ENCODE results near the gene TTC39B.
A peak's percentile ranks its signal among the peaks of the same experiment; 100 is the strongest.

The TTC39B gene

DNA sequence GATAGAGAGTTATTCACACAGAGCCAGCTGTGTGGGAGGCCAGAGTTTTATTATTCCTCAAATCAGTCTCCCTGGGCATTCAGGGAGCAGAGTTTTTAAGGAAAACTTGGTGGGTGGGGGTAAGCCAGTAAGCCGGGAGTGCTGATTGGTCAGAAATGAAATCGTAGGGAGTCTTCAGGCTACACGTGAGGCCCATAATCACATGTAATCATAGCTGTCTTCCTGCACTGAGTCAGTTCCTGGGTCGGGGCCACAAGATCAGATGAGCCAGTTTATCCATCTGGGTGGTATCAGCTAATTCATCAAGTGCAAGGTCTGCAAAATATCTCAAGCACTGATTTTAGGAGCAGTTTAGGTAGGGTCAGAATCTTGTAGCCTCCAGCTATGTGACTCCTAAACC, 10.8 kb upstream of the TTC39B start:
- TF ChIP-seq, protein P1, sequence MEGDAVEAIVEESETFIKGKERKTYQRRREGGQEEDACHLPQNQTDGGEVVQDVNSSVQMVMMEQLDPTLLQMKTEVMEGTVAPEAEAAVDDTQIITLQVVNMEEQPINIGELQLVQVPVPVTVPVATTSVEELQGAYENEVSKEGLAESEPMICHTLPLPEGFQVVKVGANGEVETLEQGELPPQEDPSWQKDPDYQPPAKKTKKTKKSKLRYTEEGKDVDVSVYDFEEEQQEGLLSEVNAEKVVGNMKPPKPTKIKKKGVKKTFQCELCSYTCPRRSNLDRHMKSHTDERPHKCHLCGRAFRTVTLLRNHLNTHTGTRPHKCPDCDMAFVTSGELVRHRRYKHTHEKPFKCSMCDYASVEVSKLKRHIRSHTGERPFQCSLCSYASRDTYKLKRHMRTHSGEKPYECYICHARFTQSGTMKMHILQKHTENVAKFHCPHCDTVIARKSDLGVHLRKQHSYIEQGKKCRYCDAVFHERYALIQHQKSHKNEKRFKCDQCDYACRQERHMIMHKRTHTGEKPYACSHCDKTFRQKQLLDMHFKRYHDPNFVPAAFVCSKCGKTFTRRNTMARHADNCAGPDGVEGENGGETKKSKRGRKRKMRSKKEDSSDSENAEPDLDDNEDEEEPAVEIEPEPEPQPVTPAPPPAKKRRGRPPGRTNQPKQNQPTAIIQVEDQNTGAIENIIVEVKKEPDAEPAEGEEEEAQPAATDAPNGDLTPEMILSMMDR (IDR thresholded peaks at IDR 0.05; ENCODE audit: extremely low read depth, insufficient read depth, missing control alignments): no peak
- in situ Hi-C loops (cut with MboI; ENCODE audit: low pct_unique_long_range_greater_than_20kb, low sequenced_read_pairs, unreplicated experiment): no loop called here
- DNase-seq (ENCODE audit: low spot score): no peak

- TF ChIP-seq, protein P1 (IDR thresholded peaks at IDR 0.05; ENCODE audit: extremely low read depth, insufficient read depth, missing control alignments): no peak
- in situ Hi-C loops (cut with MboI; ENCODE audit: low pct_unique_long_range_greater_than_20kb, low sequenced_read_pairs, unreplicated experiment): no loop called here
- DNase-seq (ENCODE audit: low spot score): no peak
Observed at GRCh38 chr9:15311607-15312006, 4.6 kb upstream of the TTC39B start.

GRCh38 chr9:15310107-15310850, 3.3 kb upstream of the TTC39B start:
- DNase-seq (ENCODE audit: low spot score): no peak
- in situ Hi-C loops (cut with MboI; ENCODE audit: low pct_unique_long_range_greater_than_20kb, low sequenced_read_pairs, unreplicated experiment): no loop called here
- TF ChIP-seq, protein P1 (IDR thresholded peaks at IDR 0.05; ENCODE audit: extremely low read depth, insufficient read depth, missing control alignments): no peak

DNA sequence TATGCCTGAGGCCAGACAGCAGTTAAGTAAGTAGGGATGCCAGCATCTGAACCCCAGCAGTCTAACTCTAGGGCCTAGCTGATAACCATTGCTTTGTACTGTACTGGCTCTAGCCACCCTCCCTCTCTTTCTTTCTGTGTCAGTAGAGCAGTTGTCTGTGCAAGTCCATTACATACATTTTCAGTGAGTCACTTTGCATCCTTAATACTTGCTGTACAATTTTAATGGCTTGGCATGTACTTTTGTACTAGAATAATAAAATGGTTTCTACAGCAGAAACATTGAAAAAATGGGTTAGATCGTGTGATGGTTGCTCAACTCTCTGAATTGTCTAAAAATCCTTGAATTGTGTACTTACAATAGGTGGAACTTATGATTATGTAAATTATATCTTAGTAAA, 1.5 kb upstream of the TTC39B start:
- TF ChIP-seq, protein P1 (IDR thresholded peaks at IDR 0.05; ENCODE audit: extremely low read depth, insufficient read depth, missing control alignments): no peak

GRCh38 chr9:15307523-15307841, 466 bp upstream of the TTC39B start:
- in situ Hi-C loops (cut with MboI; ENCODE audit: low pct_unique_long_range_greater_than_20kb, low sequenced_read_pairs, unreplicated experiment): no loop called here
- no peak for DNase-seq (ENCODE audit: low spot score)
- TF ChIP-seq, protein P1 (IDR thresholded peaks at IDR 0.05; ENCODE audit: extremely low read depth, insufficient read depth, missing control alignments): peak; percentile 15

More for the DNA sequence above, 1.5 kb upstream of the TTC39B start:
- no peak for DNase-seq (ENCODE audit: low spot score)
- in situ Hi-C loops (cut with MboI; ENCODE audit: low pct_unique_long_range_greater_than_20kb, low sequenced_read_pairs, unreplicated experiment): no loop called here

DNA sequence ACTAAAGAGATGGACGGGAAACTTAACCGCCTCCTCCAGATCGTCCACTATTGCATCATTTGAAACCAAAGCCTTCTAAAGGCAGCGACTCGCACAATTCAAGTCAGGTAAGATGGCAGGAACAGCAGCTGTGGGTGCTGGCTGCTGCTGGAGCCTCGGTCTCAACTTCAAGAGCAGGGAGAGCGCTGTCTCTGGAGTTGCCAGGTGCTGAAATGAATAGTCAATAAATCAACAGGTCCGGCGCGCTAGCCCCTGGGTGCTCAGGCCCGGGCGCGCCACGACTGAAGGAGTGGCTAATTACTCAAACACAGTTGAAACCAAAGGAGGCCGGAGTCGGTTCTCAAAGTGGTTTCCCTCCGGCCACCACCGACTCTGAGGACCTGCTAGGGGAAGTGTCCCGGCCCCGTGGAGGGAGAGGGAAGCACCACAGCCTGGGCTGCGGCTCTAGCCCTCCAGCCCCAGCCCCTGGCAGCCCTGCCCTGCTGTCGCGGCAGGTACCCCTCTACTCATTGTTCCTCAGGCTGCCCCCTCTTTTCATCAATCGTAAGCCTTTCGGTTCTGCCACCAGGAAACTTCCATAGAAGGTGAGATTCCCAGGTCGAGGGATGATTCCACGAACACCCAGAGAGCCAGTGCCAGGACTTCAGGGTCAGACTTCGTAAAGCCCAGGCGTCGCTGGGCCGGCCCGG, 804 bp downstream of the TTC39B start:
- in situ Hi-C loops (cut with MboI; ENCODE audit: low pct_unique_long_range_greater_than_20kb, low sequenced_read_pairs, unreplicated experiment): no loop called here
- peak; percentile 29 for DNase-seq (ENCODE audit: low spot score)
- TF ChIP-seq, protein P1 (IDR thresholded peaks at IDR 0.05; ENCODE audit: extremely low read depth, insufficient read depth, missing control alignments): no peak
